ENCODE data around the gene MAN2A2. TPM values are rescaled to one million over a fixed set of nuclear protein-coding genes. Genes with fewer than 3 reads are reported as not detected.

Gene MAN2A2
- total RNA-seq, 1 experiment from 2014 or later: 31.0 TPM

GRCh38 chr15:90891346-90891949, 11.7 kb upstream of the MAN2A2 start (continued):
- TF ChIP-seq E2F1 (CRISPR knock-in tag; IDR thresholded peaks at IDR 0.05) (no peak), RORB (CRISPR knock-in tag; IDR thresholded peaks at IDR 0.05) (no peak), TEAD4 (CRISPR knock-in tag; IDR thresholded peaks at IDR 0.05) (no peak), ZNF671 (CRISPR knock-in tag; IDR thresholded peaks at IDR 0.05) (no peak), IRF2 (CRISPR knock-in tag; IDR thresholded peaks at IDR 0.05; ENCODE audit: borderline replicate concordance, low read depth) (no peak), ESRRA (CRISPR knock-in tag; IDR thresholded peaks at IDR 0.05; ENCODE audit: borderline replicate concordance) (no peak), ATF1 (CRISPR knock-in tag; IDR thresholded peaks at IDR 0.05) (no peak), ATF3 (CRISPR knock-in tag; conservative IDR thresholded peaks at IDR 0.05) (no peak)

DNA sequence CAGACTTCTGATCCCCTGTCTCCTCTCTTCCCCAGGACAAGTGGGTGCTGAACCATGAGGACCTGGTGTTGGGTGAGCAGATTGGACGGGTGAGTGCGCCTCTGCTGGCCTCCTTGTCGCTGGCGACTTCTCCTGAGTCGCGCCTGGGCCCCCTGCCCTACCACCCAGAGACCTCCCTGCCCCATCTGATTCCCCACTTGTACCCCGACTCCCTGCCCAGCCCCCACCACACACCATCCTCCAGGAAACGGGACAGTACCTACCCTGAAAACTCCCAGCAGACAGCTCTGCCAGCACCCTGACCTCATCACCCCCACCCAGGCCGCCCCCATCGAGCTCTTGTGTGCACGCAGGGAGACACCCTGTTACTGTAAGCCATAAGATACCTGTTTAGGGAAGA, 11.1 kb upstream of the MAN2A2 start:
- H3K36me3 Mint-ChIP-seq: no peaks in the 10 kb centered on the region
- H3K4me3 Mint-ChIP-seq: no peak overlapping the region
- H3K27ac Mint-ChIP-seq: no peak overlapping the region
- CTCF ChIA-PET: interaction anchor here (1.0 to 1.9 kb wide), 3 partner anchors 10 to 250 kb away, joined by 3 to 6 read pairs (median 4); no protein-coding TSS in a partner anchor
- ATAC-seq (no peak), DNase-seq (ENCODE audit: low spot score) (no peak)
- H3K9me3 Mint-ChIP-seq: no peaks in the 10 kb centered on the region
- H3K4me1 Mint-ChIP-seq: no peaks in the 10 kb centered on the region
- no peaks in the 10 kb centered on the region for H3K27me3 Mint-ChIP-seq (ENCODE audit: low read depth)
- POLR2A ChIA-PET: no interaction called here
- TF ChIP-seq ZNF423 (CRISPR knock-in tag; IDR thresholded peaks at IDR 0.05): no peak
- TF ChIP-seq NFE2L1 (CRISPR knock-in tag; IDR thresholded peaks at IDR 0.05): no peak
- TF ChIP-seq, protein P1, sequence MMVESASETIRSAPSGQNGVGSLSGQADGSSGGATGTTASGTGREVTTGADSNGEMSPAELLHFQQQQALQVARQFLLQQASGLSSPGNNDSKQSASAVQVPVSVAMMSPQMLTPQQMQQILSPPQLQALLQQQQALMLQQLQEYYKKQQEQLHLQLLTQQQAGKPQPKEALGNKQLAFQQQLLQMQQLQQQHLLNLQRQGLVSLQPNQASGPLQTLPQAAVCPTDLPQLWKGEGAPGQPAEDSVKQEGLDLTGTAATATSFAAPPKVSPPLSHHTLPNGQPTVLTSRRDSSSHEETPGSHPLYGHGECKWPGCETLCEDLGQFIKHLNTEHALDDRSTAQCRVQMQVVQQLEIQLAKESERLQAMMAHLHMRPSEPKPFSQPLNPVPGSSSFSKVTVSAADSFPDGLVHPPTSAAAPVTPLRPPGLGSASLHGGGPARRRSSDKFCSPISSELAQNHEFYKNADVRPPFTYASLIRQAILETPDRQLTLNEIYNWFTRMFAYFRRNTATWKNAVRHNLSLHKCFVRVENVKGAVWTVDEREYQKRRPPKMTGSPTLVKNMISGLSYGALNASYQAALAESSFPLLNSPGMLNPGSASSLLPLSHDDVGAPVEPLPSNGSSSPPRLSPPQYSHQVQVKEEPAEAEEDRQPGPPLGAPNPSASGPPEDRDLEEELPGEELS (CRISPR knock-in tag; IDR thresholded peaks at IDR 0.05): no peak
- TF ChIP-seq NR2C2 (CRISPR knock-in tag; IDR thresholded peaks at IDR 0.05): no peak
- no peak for TF ChIP-seq ZNF396 (CRISPR knock-in tag; IDR thresholded peaks at IDR 0.05; ENCODE audit: borderline replicate concordance)
- no peak for TF ChIP-seq ZNF281 (CRISPR knock-in tag; IDR thresholded peaks at IDR 0.05)
- no peak for TF ChIP-seq ZNF121 (CRISPR knock-in tag; IDR thresholded peaks at IDR 0.05)
- no peak for TF ChIP-seq MLX (CRISPR knock-in tag; IDR thresholded peaks at IDR 0.05)
- TF ChIP-seq NR1H2 (CRISPR knock-in tag; IDR thresholded peaks at IDR 0.05): no peak
- no peak for TF ChIP-seq TP53 (CRISPR knock-in tag; IDR thresholded peaks at IDR 0.05)

Data from WTC11 (cell line).